OCI-LY7 (cell line): Measurements from ENCODE around the gene TMEM222.
"Not testable (repeated sequence)": the region's sequence is repeated elsewhere in the genome, so short reads cannot be mapped to it uniquely, and the experiment has no call there.

Source experiments
- EZH2phosphoT487 ChIP-seq: fragments of 200-600 bp; sonication (generic); IDR thresholded peaks from 2 replicates; pipeline ENCODE4 v1.6.1; 2018; ENCODE audit warnings: low read depth, borderline replicate concordance, mild to moderate bottlenecking, mixed run types, antibody characterized with exemption, low read length, moderate library complexity, mixed read lengths
- TF ChIP-seq, protein P1 (sequence below): fragments of 200-600 bp; sonication (generic); conservative IDR thresholded peaks from 2 replicates; pipeline ENCODE4 v1.5.1; 2014; ENCODE audit warnings: mild to moderate bottlenecking, antibody characterized with exemption, low read length, moderate library complexity, mixed read lengths

DNA sequence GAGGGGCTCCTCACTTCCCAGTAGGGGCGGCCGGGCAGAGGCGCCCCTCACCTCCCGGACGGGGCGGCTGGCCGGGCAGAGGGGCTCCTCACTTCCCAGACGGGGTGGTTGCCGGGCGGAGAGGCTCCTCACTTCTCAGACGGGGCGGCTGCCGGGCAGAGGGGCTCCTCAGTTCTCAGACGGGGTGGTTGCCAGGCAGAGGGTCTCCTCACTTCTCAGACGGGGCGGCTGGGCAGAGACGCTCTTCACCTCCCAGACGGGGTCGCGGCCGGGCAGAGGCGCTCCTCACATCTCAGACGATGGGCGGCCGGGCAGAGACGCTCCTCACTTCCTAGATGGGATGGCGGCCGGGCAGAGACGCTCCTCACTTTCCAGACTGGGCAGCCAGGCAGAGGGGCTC, 32.8 kb upstream of the TMEM222 start:
- TF ChIP-seq, protein P1, sequence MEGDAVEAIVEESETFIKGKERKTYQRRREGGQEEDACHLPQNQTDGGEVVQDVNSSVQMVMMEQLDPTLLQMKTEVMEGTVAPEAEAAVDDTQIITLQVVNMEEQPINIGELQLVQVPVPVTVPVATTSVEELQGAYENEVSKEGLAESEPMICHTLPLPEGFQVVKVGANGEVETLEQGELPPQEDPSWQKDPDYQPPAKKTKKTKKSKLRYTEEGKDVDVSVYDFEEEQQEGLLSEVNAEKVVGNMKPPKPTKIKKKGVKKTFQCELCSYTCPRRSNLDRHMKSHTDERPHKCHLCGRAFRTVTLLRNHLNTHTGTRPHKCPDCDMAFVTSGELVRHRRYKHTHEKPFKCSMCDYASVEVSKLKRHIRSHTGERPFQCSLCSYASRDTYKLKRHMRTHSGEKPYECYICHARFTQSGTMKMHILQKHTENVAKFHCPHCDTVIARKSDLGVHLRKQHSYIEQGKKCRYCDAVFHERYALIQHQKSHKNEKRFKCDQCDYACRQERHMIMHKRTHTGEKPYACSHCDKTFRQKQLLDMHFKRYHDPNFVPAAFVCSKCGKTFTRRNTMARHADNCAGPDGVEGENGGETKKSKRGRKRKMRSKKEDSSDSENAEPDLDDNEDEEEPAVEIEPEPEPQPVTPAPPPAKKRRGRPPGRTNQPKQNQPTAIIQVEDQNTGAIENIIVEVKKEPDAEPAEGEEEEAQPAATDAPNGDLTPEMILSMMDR: not testable (repeated sequence)
- TF ChIP-seq EZH2phosphoT487: not testable (repeated sequence)
